OCI-LY3 (cell line): ENCODE measurements around the gene ADAM11.
"Not testable (repeated sequence)": the region's sequence is repeated elsewhere in the genome, so short reads cannot be mapped to it uniquely, and the experiment has no call there.

Experiments
- H2AFZ ChIP-seq: fragments of 200-600, 300-600 bp; shearing (Covaris generic); 2 replicates; pipeline ENCODE4 v1.6.0; 2014; ENCODE audit warnings: antibody characterized with exemption, low read depth, low read length
- H3K27ac ChIP-seq: fragments of 200-600, 300-600 bp; sonication (generic); 2 replicates; pipeline ENCODE4 v1.5.1; 2014; ENCODE audit warnings: mild to moderate bottlenecking, low read length, moderate library complexity, mixed read lengths
- H3K27me3 ChIP-seq: fragments of 200-600, 300-600 bp; sonication (generic); 2 replicates; pipeline ENCODE4 v1.6.1; 2014; ENCODE audit warnings: low read depth, low read length, mixed read lengths
- H3K36me3 ChIP-seq: fragments of 200-600, 300-600 bp; sonication (generic); replicated peaks from 2 replicates; pipeline ENCODE3; 2014; ENCODE audit warnings: low read depth, low read length, mixed read lengths
- H3K4me1 ChIP-seq: fragments of 300-600, 200-600 bp; sonication (generic); 2 replicates; pipeline ENCODE4 v1.6.1; 2014; ENCODE audit warnings: low read length, mixed read lengths
- H3K4me2 ChIP-seq: fragments of 200-600, 300-600 bp; sonication (generic); 2 replicates; pipeline ENCODE4 v1.6.1; 2014; ENCODE audit warnings: low read length, mixed read lengths
- H3K4me3 ChIP-seq: fragments of 300-600, 200-600 bp; sonication (generic); 2 replicates; pipeline ENCODE4 v1.5.1; 2014; ENCODE audit warnings: antibody characterized with exemption, mild to moderate bottlenecking, low read length, moderate library complexity
- H3K79me2 ChIP-seq: fragments of 300-600, 200-600 bp; shearing (Covaris generic); 2 replicates; pipeline ENCODE4 v1.6.1; 2014; ENCODE audit warnings: mild to moderate bottlenecking, low read length, mixed read lengths
- H3K9ac ChIP-seq: fragments of 300-600, 200-600 bp; shearing (Covaris generic); 2 replicates; pipeline ENCODE4 v1.6.0; 2014; ENCODE audit warnings: mild to moderate bottlenecking, low read length, moderate library complexity
- H3K9me3 ChIP-seq: fragments of 200-600, 300-600 bp; shearing (Covaris generic); 2 replicates; pipeline ENCODE4 v1.6.1; 2014; ENCODE audit warnings: low read length, mixed read lengths; ENCODE audit not compliant: insufficient read depth
- H4K20me1 ChIP-seq: fragments of 200-600, 300-600 bp; sonication (generic); 2 replicates; pipeline ENCODE4 v1.6.1; 2016; ENCODE audit warnings: low read length, mixed read lengths; ENCODE audit not compliant: insufficient read depth
- CTCF ChIP-seq: fragments of 200-600, 300-600 bp; sonication (generic); IDR thresholded peaks from 2 replicates; pipeline ENCODE4 v1.5.1; 2014; ENCODE audit warnings: antibody characterized with exemption, low read length, low read depth
- EZH2phosphoT487 ChIP-seq: fragments of 200-600 bp; shearing (Covaris generic); IDR thresholded peaks from 2 replicates; pipeline ENCODE4 v1.6.1; 2018; ENCODE audit warnings: antibody characterized with exemption, mixed run types, low read depth

The ADAM11 gene

GRCh38 chr17:44758414-44759085 lies at the start of gene ADAM11:
Gene ADAM11 (plus strand): TSS chr17:44758988. CDS start chr17:44759200, 212 bp downstream.
- H3K27ac ChIP-seq, result no peak within 1 kb of the TSS
- no peaks in the 10 kb centered on the region for H3K4me1 ChIP-seq
- no peaks in the 10 kb centered on the region for H3K79me2 ChIP-seq
- H3K9ac ChIP-seq, result no peak within 1 kb of the TSS
- H3K4me3 ChIP-seq, result peak within 1 kb of the TSS; percentile 1; the same call in 1 of the 2 replicates
- H3K4me2 ChIP-seq, result peak within 1 kb of the TSS; percentile 12
- H3K27me3 ChIP-seq, result no peaks in the 10 kb centered on the region
- TF ChIP-seq CTCF (no peak), EZH2phosphoT487 (no peak)
- no peak within 1 kb of the TSS for H2AFZ ChIP-seq
- H4K20me1 ChIP-seq, result no peaks in the 10 kb centered on the region
- no peaks in the 10 kb centered on the region for H3K36me3 ChIP-seq
- no peaks in the 10 kb centered on the region for H3K9me3 ChIP-seq

GRCh38 chr17:44719444-44719843 lies 39.3 kb upstream of the ADAM11 start:
- Histone ChIP-seq H3K4me1 (no peaks in the 10 kb centered on the region), H2AFZ (no peak overlapping the region), H3K4me3 (no peak overlapping the region), H3K9me3 (no peaks in the 10 kb centered on the region), H3K27ac (no peak overlapping the region), H3K27me3 (no peaks in the 10 kb centered on the region), H3K79me2 (no peaks in the 10 kb centered on the region), H3K4me2 (no peak overlapping the region), H3K9ac (no peak overlapping the region), H3K36me3 (peaks cover 16% of the 10 kb centered on the region), H4K20me1 (no peaks in the 10 kb centered on the region)
- TF ChIP-seq CTCF (no peak), EZH2phosphoT487 (no peak)

GRCh38 chr17:44722254-44722653 lies 36.5 kb upstream of the ADAM11 start:
- H3K36me3 ChIP-seq, result peaks cover 14% of the 10 kb centered on the region
- no peak overlapping the region for H3K27ac ChIP-seq
- H4K20me1 ChIP-seq, result no peaks in the 10 kb centered on the region
- no peak overlapping the region for H2AFZ ChIP-seq
- no peaks in the 10 kb centered on the region for H3K27me3 ChIP-seq
- H3K4me3 ChIP-seq, result no peak overlapping the region
- H3K9ac ChIP-seq, result no peak overlapping the region
- no peaks in the 10 kb centered on the region for H3K4me1 ChIP-seq
- no peaks in the 10 kb centered on the region for H3K79me2 ChIP-seq
- no peak for TF ChIP-seq EZH2phosphoT487
- no peak for TF ChIP-seq CTCF
- H3K9me3 ChIP-seq, result no peaks in the 10 kb centered on the region
- no peak overlapping the region for H3K4me2 ChIP-seq

- not testable (repeated sequence) for H3K4me2 ChIP-seq, H3K4me3 ChIP-seq, H3K9ac ChIP-seq, H3K27ac ChIP-seq, H3K79me2 ChIP-seq, H3K9me3 ChIP-seq, H3K4me1 ChIP-seq, H2AFZ ChIP-seq, H4K20me1 ChIP-seq, H3K27me3 ChIP-seq
- peaks cover 22% of the 10 kb centered on the region for H3K36me3 ChIP-seq
Observed at GRCh38 chr17:44726121-44726520, 32.7 kb upstream of the ADAM11 start.
